ENCODE results near the gene SNX30.

SNX30 gene

DNA sequence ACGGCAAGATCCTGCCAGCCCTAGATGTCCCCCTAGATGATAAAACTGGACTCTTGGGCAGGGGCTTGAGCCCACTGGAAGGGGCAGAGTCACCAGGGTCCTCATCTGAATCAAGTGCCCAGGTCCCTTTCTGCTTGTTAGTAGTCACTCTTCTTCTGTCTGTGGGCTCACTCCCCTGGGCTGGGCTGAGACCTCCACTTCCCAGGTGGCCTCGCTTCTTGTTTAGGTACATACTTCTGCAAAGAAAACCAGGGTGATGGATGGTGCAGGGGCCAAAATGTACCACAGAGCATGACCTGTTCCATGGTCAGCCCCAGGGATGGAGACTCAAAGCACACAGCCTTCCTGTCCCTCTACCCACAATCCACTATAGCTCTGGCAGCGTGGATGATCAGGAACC is 141.0 kb downstream of the SNX30 start:
- FAIRE-seq: no peak

DNA sequence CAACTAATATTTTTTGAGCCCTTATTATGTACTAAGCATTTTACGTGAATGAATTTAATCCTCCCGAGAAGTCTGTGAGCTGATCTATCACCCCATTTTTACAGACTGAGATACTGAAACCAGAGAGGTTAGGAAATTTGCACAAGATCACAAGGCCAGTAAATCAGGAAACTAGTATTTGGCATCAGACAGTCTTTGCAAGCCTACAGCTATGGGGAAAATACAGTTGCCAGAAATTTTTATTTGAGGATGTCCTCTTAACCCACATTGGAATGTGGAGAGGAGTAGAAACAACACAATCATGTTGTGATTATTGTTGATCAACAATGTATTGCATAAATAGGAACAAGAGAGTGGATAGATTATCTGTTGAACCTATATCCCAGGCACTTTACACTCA is 142.4 kb downstream of the SNX30 start:
- FAIRE-seq: no peak

DNA sequence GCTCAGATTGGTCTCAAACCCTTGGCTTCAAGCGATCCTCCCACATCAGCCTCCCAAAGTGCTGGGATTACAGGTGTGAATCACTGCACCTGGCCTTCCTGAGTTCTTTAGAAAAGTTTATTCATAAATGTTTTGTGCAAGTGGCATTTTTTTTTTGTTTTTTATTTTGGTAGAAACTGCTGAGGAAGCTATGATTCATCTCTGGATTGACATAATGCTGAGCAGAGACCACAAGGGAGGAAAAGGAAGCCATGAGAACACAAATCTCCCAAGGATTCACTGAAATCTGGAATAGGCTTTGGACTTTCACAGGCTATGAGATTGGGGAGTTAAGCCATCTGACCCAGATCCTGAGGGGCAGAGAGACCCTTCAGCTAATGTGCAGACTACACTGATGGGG is 143.5 kb downstream of the SNX30 start:
- FAIRE-seq: no peak

DNA sequence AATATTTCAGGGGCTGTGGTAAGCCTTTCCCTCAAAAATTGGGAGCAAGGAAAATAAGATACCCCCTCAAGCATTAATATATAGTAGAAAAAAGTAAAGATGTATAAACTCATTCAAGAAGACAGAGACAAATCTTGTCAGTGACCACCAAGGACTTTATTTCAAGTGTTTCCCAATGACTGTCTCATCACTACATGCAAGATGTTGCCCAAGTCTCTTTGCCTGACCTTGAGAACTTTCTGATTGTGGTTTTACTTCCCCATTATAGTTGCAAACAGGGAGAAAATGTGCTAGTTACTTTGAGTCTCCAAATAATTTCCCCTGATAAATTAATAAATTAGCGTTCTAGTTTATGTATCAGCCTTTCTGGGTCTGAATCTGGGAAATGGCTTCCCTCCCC is 144.1 kb downstream of the SNX30 start:
- no peak for FAIRE-seq

DNA sequence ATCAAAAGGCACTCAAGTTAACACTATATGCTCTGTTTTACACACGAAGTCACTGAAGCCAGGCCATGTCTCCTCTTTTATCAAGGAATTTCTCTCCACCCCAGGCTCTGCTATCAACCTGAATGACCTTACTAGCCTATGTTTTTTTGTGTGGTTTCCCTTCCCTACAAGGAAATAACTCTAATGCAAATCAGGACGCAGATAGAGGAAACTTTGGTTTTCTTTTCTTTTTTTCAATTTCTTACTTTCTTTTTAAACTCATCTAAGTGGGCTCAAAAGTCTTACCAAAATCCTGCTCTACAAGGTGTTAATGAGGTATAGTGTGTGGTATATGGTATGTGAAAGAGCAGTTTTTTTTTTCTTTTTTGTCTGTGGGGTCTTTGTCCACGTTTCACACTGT is 145.6 kb downstream of the SNX30 start:
- no peak for FAIRE-seq

DNA sequence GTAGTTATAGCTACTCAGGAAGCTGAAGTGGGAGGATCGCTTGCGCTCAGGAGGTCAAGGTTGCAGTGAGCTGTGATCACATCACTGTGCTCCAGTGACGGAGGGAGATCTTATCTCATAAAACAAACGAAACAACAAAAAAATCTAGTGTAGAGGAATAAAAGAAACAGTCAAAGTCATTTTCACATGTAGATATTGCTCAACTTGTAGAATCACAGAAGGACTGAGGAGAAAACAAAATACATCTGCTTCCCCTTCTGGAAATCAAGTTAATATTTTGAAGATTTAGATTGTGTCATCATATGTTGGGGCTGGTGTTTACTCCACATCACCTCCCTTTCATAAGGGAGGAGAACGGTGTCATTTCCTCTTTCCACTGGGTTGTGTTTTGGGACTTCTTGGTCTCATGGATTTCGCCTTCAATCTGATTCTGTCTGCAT is 148.3 kb downstream of the SNX30 start:
- FAIRE-seq: no peak

DNA sequence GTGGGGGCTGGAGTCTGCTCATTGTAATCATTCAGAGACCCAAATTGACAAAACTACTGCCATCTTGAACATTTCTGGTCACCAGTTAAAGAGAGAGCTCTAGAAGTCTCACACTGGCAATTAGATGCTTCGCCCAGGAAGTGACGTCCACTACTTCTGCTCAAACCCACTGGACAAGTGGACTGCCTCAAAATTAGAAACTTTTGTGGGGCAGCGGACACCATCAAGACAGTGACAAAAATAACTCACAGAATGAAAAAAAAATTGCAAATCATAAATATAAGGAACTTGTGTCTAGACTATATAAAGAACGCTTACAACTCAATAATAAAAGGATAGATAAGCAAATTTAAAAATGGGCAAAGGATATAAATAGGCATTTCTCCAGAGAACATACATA is 149.9 kb downstream of the SNX30 start:
- no peak for FAIRE-seq

DNA sequence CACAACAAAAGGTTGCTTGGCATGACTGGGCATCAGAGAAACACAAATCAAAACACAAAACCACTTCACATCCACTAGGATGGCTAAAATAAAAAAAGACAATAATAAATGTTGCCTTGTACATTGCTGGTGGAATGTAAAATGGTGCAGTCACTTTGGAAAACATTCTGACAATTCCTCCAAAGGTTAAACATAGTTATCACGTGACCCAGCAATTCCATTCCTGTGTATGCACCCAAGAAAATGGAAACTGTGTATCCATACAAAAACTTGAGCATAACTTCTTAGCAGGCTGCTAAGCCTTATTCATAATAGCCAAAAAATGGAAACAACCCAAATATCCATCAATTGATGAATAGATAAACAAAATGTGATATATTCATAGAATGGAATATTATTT is 150.3 kb downstream of the SNX30 start:
- FAIRE-seq: no peak

DNA sequence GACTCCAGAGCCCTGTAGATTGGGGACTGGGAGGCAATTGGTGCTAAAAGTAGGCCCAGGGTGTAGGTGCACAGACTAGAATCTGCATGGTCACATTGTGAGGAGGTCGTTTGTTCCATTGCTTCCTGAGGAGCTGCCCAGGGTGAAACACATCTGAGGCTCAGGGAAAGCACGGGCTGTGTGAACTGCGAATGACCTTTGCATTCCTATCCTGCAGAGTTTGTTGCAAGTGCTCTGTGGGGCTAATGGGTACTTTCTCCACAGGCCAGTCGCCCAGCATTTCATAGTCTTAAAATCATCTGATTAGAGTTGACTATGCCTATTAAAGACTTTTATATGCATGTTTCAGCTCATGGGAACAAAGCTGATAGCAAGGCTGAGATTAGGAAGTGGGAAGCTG is 154.5 kb downstream of the SNX30 start:
- no peak for FAIRE-seq

DNA sequence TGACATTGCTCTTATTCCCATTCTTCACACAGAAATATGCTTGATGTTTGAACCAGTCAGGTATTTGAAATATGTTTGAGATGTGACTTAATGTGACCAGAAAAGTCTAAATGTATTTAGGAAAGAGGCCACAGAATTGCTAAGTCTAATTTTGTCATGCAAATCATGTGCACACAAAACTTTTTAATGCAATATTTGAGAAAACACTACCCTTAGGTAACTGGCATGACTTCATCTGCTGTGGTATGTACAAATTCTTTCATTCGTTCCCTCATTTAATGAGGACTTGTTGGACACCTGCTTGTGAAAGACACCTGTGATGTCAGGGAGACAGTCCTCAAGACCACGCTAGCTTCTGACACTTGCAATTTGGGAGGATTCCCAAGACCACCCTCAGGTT is 161.2 kb downstream of the SNX30 start:
- FAIRE-seq: no peak

DNA sequence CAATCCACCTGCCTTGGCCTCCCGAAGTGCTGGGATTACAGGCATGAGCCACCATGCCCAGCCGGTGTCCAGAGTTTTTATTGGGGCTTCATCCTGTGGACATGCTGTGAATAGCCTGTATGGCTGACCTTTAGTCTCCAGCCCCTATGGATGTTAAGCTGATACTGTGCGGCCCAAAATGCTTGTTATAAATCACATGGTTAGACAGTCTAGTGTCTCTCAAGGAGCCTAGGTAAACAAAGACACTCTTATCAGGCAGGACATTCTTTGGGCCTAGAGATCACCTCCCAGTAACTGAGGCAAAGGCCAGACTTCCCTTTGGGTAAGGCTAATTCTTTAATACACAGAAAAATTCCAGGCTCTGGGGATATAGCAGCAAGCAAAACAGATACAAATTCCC is 162.1 kb downstream of the SNX30 start:
- FAIRE-seq: no peak

DNA sequence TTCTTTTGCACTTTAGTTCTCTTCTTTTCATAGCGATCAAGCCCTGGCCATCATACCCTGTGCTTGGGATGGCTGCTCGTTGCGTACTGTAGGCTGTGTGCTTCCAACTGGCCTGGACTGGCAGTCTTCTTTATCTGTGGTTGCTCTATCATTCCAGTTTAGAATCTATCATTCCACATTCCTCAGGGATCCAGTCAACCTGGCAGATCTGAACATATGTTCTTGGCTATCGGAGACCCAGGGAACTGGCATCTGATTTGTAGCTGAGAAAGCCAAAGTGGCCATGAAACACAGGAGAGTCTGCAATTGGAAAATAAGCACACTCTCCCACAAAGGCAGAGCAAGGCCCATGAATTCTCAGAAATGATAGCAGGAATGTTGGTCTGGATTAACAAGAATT is 162.8 kb downstream of the SNX30 start:
- FAIRE-seq: no peak

DNA sequence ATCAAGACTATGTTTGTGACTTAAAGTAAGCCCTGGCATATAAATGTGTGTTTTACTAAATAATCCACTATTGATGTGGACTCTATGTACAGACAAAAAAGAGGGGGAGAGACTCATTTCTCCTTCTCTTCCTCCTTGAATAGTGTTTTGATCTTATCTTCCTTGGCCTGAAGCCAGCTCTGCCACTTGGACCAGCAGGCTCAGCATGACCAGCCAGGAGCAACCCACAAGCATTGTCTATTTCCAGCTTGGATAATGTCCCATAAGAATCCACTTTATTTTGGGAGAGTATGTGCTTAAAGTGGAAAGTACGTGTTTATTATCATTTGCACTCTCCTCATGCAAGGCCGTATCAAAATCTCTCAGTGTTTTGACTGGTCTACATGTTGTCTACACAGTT is 164.0 kb downstream of the SNX30 start:
- no peak for FAIRE-seq

DNA sequence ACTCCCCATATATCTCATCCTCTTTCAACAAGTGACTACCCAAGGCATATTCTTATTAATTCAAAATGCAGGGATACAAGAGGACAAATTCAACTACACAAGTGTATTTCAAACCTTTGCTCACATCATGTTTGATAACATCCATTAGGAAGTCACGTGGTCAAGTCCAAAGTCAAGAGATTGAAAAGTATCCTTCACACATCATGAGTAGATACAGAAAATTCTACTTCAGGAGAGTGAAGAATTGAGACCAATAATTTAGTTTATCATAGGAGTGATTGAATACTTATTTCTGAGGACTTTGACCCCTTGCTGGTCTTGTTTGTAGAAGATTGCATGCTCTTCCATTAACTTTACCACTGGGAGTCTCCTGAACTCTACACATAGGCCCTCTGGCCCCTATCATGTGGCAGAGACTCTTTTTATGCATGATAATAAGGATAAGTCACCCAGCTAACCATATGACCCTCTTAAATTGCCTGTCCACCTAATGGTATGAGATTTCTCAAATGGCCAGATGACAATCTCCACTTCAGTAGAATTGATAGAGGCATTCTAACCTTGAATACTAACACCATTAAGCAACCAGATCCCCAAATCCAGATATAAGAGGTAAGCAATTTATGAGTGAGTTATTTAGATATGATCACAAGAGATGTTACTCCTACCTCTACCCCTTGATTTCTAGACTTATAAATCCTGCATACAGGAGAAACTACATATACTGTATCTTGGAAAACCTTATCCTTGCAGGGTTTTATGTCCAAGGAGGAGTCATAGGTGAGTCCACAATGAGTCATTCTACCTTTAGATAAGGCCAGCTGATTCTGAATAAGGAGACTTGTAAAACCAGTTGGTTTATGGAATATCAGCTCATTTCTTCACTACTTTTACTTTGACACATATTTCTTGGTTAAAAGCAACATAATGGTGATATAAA is 166.8 kb downstream of the SNX30 start:
- FAIRE-seq: no peak

DNA sequence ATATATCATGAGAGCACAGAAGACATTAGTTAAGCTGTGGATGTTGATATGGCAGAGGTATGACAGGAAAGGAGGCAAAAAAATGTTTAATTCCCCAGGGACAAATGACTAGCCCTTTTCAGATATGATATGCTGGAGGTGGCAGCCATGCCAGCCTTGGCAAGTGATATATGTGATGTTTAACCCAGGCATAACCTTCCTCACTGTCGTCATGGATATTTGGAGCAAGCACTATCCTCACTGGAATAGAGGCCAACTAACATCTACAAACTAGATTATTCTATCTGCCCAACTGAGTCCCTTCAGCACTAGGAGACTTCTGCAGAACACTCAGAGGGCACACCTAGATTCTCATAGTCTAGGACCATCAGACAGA is 167.4 kb downstream of the SNX30 start:
- FAIRE-seq: no peak

DNA sequence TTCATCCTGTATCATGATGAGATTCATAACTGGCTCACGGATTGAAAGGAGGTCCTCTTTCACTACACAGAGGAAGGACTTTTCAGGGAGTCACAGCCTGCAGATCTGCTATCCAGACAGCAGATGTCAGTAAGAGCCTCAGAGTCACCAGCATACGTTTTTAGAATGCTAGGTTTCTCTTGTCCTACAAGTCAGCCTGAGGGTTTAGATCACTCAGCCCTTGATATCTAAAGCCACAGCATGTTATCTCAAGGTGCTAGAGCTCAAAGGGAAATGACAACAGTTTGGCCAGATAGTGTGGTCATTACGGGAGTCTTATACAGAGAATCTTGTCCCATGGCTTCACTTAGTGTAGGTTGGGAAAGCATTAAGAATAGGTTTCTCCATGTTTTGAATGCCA is 171.0 kb downstream of the SNX30 start:
- FAIRE-seq: no peak

Measured in islet of Langerhans (tissue), 1 donor.